Panc1 (cell line): ENCODE measurements around the gene FBXW11. TPM values are rescaled to one million over a fixed set of nuclear protein-coding genes. Genes with fewer than 3 reads are reported as not detected.

Source experiments
- ATAC-seq: fragments of 200-7000 bp; cut with Tn5 transposase; 2 replicates; pipeline ENCODE4 v1.9.1; 2020; ENCODE audit warnings: mild to moderate bottlenecking, moderate library complexity
- BruUV-seq: library from RNA; stranded (reverse); fragments of 400-500 nt; replicated peaks from 2 replicates; lab custom pipeline; 2021; lab: Mats Ljungman, UMichigan
- CTCF ChIA-PET: fragments of 300-600 bp; sonication (Branson Sonifier 250); formaldehyde crosslinking; loops from one replicate; lab custom pipeline; 2022; ENCODE audit warnings: antibody characterized with exemption; lab: Charles Lee
- POLR2A ChIA-PET: fragments of 300-600 bp; sonication (Branson Sonifier 250); formaldehyde crosslinking; loops from one replicate; lab custom pipeline; 2022; ENCODE audit warnings: antibody characterized with exemption; lab: Charles Lee
- DNase-seq: peaks from one replicate; pipeline ENCODE4 v3.0.0-alpha.2; 2010; ENCODE audit warnings: low read depth, low spot score
- H3K27ac ChIP-seq: 2 replicates; pipeline ENCODE4 v1.5.1; 2011; ENCODE audit warnings: mild to moderate bottlenecking, low read length, inconsistent platforms
- H3K27me3 ChIP-seq: fragments of 200-500 bp; sonication (Bioruptor generic); 2 replicates; pipeline ENCODE4 v1.6.0; 2014; ENCODE audit warnings: low read length, inconsistent platforms; ENCODE audit not compliant: control insufficient read depth, insufficient read depth
- H3K36me3 ChIP-seq: fragments of 200-500 bp; sonication (Bioruptor generic); 2 replicates; pipeline ENCODE4 v1.5.1; 2014; ENCODE audit warnings: inconsistent platforms, mild to moderate bottlenecking, low read length, moderate library complexity; ENCODE audit not compliant: control insufficient read depth, insufficient read depth
- H3K4me1 ChIP-seq: 2 replicates; pipeline ENCODE4 v1.5.1; 2011; ENCODE audit warnings: inconsistent platforms, mild to moderate bottlenecking, low read length, moderate library complexity; ENCODE audit not compliant: control insufficient read depth, insufficient read depth
- H3K4me3 ChIP-seq, 2 experiments: 2 replicates each; pipeline ENCODE4 v1.5.1; 2011 to 2012; ENCODE audit warnings: low read depth in 2 of 2, low read length in 2 of 2, mild to moderate bottlenecking in 2 of 2, inconsistent platforms in 1 of 2, moderate library complexity in 1 of 2
- H3K9me3 ChIP-seq: fragments of 200-500 bp; sonication (Bioruptor generic); 2 replicates; pipeline ENCODE4 v1.5.1; 2014; ENCODE audit warnings: low read depth, mild to moderate bottlenecking, inconsistent platforms, low read length, moderate library complexity; ENCODE audit not compliant: control insufficient read depth, insufficient read depth
- CTCF ChIP-seq: fragments of 450-650 bp; IDR thresholded peaks from 2 replicates; pipeline ENCODE4 v1.5.1; 2017; ENCODE audit warnings: mild to moderate bottlenecking
- POLR2AphosphoS5 ChIP-seq: IDR thresholded peaks from 2 replicates; pipeline ENCODE4 v1.6.1; 2012; ENCODE audit warnings: mild to moderate bottlenecking, low read depth, low read length, moderate library complexity
- REST ChIP-seq, 2 experiments: IDR thresholded peaks; 2 replicates each; pipeline ENCODE4 v1.6.1; 2011 to 2012; ENCODE audit warnings: low read depth in 2 of 2, control low read depth in 1 of 2, low read length in 1 of 2, mild to moderate bottlenecking in 1 of 2, moderate library complexity in 1 of 2; ENCODE audit not compliant: insufficient read depth in 1 of 2
- SIN3A ChIP-seq: IDR thresholded peaks from 2 replicates; pipeline ENCODE4 v1.6.1; 2012; ENCODE audit warnings: low read depth, mild to moderate bottlenecking, low read length, moderate library complexity, borderline replicate concordance; ENCODE audit not compliant: insufficient read depth
- TCF7L2 ChIP-seq: IDR thresholded peaks from 2 replicates; pipeline ENCODE4 v1.6.1; 2011; ENCODE audit warnings: mild to moderate bottlenecking, low read depth, low read length, inconsistent platforms
- in situ Hi-C: cut with HindIII; loops from 2 replicates; pipeline ENCODE4 v1.10.0; 2016; ENCODE audit warnings: low sequenced_read_pairs, low pct_unique_long_range_greater_than_20kb
- intact Hi-C: fragments of 100-400 bp; cut with micrococcal nuclease; formaldehyde crosslinking; loops from one replicate; pipeline ENCODE4 v1.10.0; 2022; ENCODE audit not compliant: unreplicated experiment
- total RNA-seq: library from RNA; stranded (reverse); gene quantifications from one replicate; pipeline ENCODE4 v1.2.1, GENCODE V29; 2021; ENCODE audit not compliant: unreplicated experiment

FBXW11 gene
- total RNA-seq, 1 experiment from 2014 or later: 111 TPM

GRCh38 chr5:171839112-171839511 is 167.3 kb downstream of the FBXW11 start:
- CTCF ChIA-PET: no interaction called here
- no peak for DNase-seq
- Histone ChIP-seq H3K27ac (no peak overlapping the region), H3K27me3 (no peaks in the 10 kb centered on the region), H3K4me3 (no peak overlapping the region), H3K9me3 (no peaks in the 10 kb centered on the region), H3K4me1 (no peaks in the 10 kb centered on the region), H3K36me3 (no peaks in the 10 kb centered on the region)
- POLR2A ChIA-PET: no interaction called here
- BruUV-seq: no TSS peak
- ATAC-seq: no peak
- in situ Hi-C loops (no loop called here), intact Hi-C loops (no loop called here)
- TF ChIP-seq POLR2AphosphoS5 (no peak), REST (IDR thresholded peaks at IDR 0.05; ENCODE audit: insufficient read depth in 1 of 2, low read depth in 2 of 2, low read length in 1 of 2) (no peak), CTCF (no peak), TCF7L2 (no peak), SIN3A (no peak)

- ChIA-PET CTCF (no interaction called here), POLR2A (no interaction called here)
- no peak for DNase-seq
- no TSS peak for BruUV-seq
- in situ Hi-C loops (no loop called here), intact Hi-C loops (no loop called here)
- TF ChIP-seq POLR2AphosphoS5 (no peak), CTCF (no peak), TCF7L2 (no peak), REST (IDR thresholded peaks at IDR 0.05; ENCODE audit: insufficient read depth in 1 of 2, low read depth in 2 of 2, low read length in 1 of 2) (no peak), SIN3A (no peak)
- Histone ChIP-seq H3K27ac (no peak overlapping the region), H3K27me3 (no peaks in the 10 kb centered on the region), H3K9me3 (no peaks in the 10 kb centered on the region), H3K4me3 (no peak overlapping the region), H3K4me1 (no peaks in the 10 kb centered on the region), H3K36me3 (no peaks in the 10 kb centered on the region)
- ATAC-seq: no peak
These were observed 168.4 kb downstream of the FBXW11 start for GRCh38 chr5:171838066-171838465.
